Esophagus muscularis mucosa (tissue), 4 donors: ENCODE data around the gene SPRR1B.

Experiments used
- CTCF ChIP-seq, 3 experiments: fragments of 200-600 bp in 2 of 3; fragments of 450-650 bp in 1 of 3; sonication (generic) in 2 of 3; IDR thresholded peaks; one replicate each; pipeline ENCODE4 v1.5.1; 2017 to 2019; ENCODE audit warnings: antibody characterized with exemption in 3 of 3, mild to moderate bottlenecking in 2 of 3, moderate library complexity in 1 of 3
- EP300 ChIP-seq: sonication (generic); formaldehyde crosslinking; IDR thresholded peaks from one replicate; pipeline ENCODE4 v1.6.1; 2017; ENCODE audit warnings: antibody characterized with exemption
- POLR2A ChIP-seq: fragments of 450-650 bp; IDR thresholded peaks from one replicate; pipeline ENCODE4 v1.6.1; 2017; ENCODE audit warnings: antibody characterized with exemption, moderate library complexity, mild to moderate bottlenecking, low read depth
- POLR2AphosphoS5 ChIP-seq, 2 donors: sonication (generic); formaldehyde crosslinking; IDR thresholded peaks; one replicate each; pipeline ENCODE4 v1.6.1; 2017; ENCODE audit warnings: antibody characterized with exemption in 2 of 2

- TF ChIP-seq POLR2A (no peak), CTCF (IDR thresholded peaks at IDR 0.05) (no peak), POLR2AphosphoS5 (IDR thresholded peaks at IDR 0.05) (no peak), EP300 (no peak)
Measured at GRCh38 chr1:153025797-153026196, 5.2 kb upstream of the SPRR1B start.
